Activated B cell treated with CpG ODN at 0.5 μM for 24 hours (primary cell): ENCODE measurements around the gene MIB2. TPM values are rescaled to one million over a fixed set of nuclear protein-coding genes. Genes with fewer than 3 reads are reported as not detected.

Experiments
- ATAC-seq: fragments of 200-7000 bp; cut with Tn5 transposase; one replicate; pipeline ENCODE4 v1.10.0; 2021; ENCODE audit warnings: low read depth, mild to moderate bottlenecking, moderate library complexity
- CTCF ChIA-PET: fragments of 350-600 bp; sonication (Branson Sonifier 250); formaldehyde crosslinking; loops from one replicate; lab custom pipeline; 2021; ENCODE audit warnings: antibody characterized with exemption; lab: Charles Lee
- POLR2A ChIA-PET: fragments of 350-600 bp; sonication (Branson Sonifier 250); formaldehyde crosslinking; loops from one replicate; lab custom pipeline; 2021; ENCODE audit warnings: antibody characterized with exemption; lab: Charles Lee
- DNase-seq: peaks from one replicate; pipeline ENCODE4 v3.0.0; 2022
- H3K27ac Mint-ChIP-seq: one replicate; pipeline ENCODE4 v1.8.0; 2020; ENCODE audit warnings: mixed read lengths
- H3K27me3 Mint-ChIP-seq: one replicate; pipeline ENCODE4 v1.8.0; 2021; ENCODE audit warnings: mixed read lengths
- H3K36me3 Mint-ChIP-seq: one replicate; pipeline ENCODE4 v1.8.0; 2021; ENCODE audit warnings: low read depth, mixed read lengths
- H3K4me1 Mint-ChIP-seq: one replicate; pipeline ENCODE4 v1.8.0; 2021; ENCODE audit warnings: mixed read lengths
- H3K4me3 Mint-ChIP-seq: one replicate; pipeline ENCODE4 v1.8.0; 2020; ENCODE audit warnings: mild to moderate bottlenecking, mixed read lengths
- H3K9me3 Mint-ChIP-seq: one replicate; pipeline ENCODE4 v1.8.0; 2020; ENCODE audit warnings: mixed read lengths
- CTCF ChIP-seq: fragments of 200-600 bp; IDR thresholded peaks from one replicate; pipeline ENCODE4 v1.8.0; 2022; ENCODE audit warnings: antibody characterized with exemption, mild to moderate bottlenecking
- intact Hi-C: fragments of 100-400 bp; cut with micrococcal nuclease; formaldehyde crosslinking; loops from one replicate; pipeline ENCODE4 v1.15.1; 2024
- total RNA-seq: library from RNA; stranded (reverse); gene quantifications from 2 replicates; pipeline ENCODE4 v1.2.3, GENCODE V29; 2022

The MIB2 gene
- total RNA-seq, 1 donor from 2014 or later, result 36.4 TPM

- H3K9me3 Mint-ChIP-seq, result no peaks in the 10 kb centered on the region
- peaks cover 15% of the 10 kb centered on the region for H3K36me3 Mint-ChIP-seq
- H3K4me3 Mint-ChIP-seq, result peak overlapping the region; percentile 78
- peak; percentile 73 for ATAC-seq
- peak overlapping the region; percentile 93 for H3K27ac Mint-ChIP-seq
- H3K27me3 Mint-ChIP-seq, result no peaks in the 10 kb centered on the region
- DNase-seq, result peak; percentile 62
- POLR2A ChIA-PET, result interaction anchor here (0.6 to 1.8 kb wide), 7 partner anchors 9 to 270 kb away, joined by 3 to 6 read pairs (median 3); partner anchors contain the start of genes MIB2, MRPL20 and NADK
- CTCF ChIA-PET, result interaction anchor here (1.2 kb wide), 1 partner anchor 99 kb away, joined by 4 read pairs; no protein-coding TSS in a partner anchor
- peaks cover 28% of the 10 kb centered on the region for H3K4me1 Mint-ChIP-seq
- intact Hi-C loops, result loop anchor here (2.0 to 5.0 kb wide), 2 partner anchors 19 to 61 kb away; partner anchors contain the start of genes CDK11B and MIB2
- TF ChIP-seq CTCF, result no peak
Measured at GRCh38 chr1:1677718-1678580, 62.6 kb downstream of the MIB2 start.

DNA sequence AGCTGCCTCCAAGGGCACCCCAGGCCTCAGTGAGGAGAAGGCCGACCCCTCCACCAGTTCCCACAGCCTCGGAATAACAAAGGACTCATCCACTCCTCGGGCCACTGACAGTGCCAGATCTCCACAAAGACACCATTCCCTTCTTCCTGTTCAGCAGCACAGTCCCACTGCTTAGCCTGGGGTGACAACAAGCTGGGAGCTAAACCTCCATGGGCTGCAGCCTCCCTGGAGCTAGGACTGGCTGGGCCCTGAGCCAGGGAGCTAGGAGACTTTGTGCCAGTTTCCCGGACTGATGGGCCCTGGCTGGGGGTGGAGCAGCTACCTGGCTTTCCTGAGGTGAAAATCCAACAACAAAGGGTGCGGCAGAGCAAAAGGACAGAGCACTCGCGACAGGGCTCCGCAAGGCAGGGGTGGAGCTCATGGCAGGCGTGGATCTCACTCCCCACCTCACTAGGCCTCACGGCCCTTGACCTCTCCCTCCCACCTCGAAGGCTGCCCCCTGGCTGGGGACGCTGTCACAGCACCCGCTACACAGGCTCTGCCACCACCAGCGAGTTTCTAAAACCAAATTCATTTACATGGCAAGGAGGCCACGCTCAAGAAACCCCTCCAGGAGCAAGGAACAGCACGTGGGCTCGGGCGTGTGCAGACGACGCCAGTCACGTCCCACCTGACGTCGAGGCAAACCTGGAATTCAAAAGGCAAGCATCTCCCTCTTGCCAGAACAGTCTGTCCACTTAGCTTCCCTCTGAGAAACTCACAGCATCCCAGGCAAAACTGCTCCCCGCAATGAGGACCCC lies 63.5 kb downstream of the MIB2 start:
- ATAC-seq, result peak; percentile 38
- Mint-ChIP-seq H3K9me3 (no peaks in the 10 kb centered on the region), H3K4me3 (peak overlapping the region; percentile 78), H3K4me1 (peaks cover 26% of the 10 kb centered on the region), H3K27ac (peak overlapping the region; percentile 93), H3K27me3 (no peaks in the 10 kb centered on the region), H3K36me3 (peaks cover 20% of the 10 kb centered on the region)
- DNase-seq, result peak; percentile 34
- ChIA-PET POLR2A (interaction anchor here (0.7 to 1.8 kb wide), 5 partner anchors 10 to 227 kb away, joined by 3 to 8 read pairs (median 5); partner anchors contain the start of genes MIB2 and NADK), CTCF (interaction anchor here (1.2 kb wide), 1 partner anchor 98 kb away, joined by 4 read pairs; no protein-coding TSS in a partner anchor)
- TF ChIP-seq CTCF, result no peak
- intact Hi-C loops, result loop anchor here (2.0 to 5.0 kb wide), 2 partner anchors 20 to 61 kb away; partner anchors contain the start of genes CDK11B and MIB2

Other genes starting within 250 kb of the MIB2 start
- gene AURKAIP1, start 240.3 kb upstream of the MIB2 start, total RNA-seq, result 91.5 and 105 TPM in 2 replicates
- gene CCNL2, start 216.2 kb upstream of the MIB2 start, total RNA-seq, result 188 and 225 TPM in 2 replicates
- 134 and 136 TPM in 2 replicates for gene MRPL20, start 208.2 kb upstream of the MIB2 start, total RNA-seq
- 0.13 TPM in 1 of 2 replicates, not detected in the other for gene ANKRD65, start 194.2 kb upstream of the MIB2 start, total RNA-seq
- gene VWA1, start 179.8 kb upstream of the MIB2 start, total RNA-seq, result not detected in 2 replicates
- 0.58 and 0.86 TPM in 2 replicates for gene ATAD3C, start 165.8 kb upstream of the MIB2 start, total RNA-seq
- gene ATAD3B, start 143.7 kb upstream of the MIB2 start, total RNA-seq, result 47.4 and 49.5 TPM in 2 replicates
- 26.1 and 32.4 TPM in 2 replicates for gene ATAD3A, start 103.3 kb upstream of the MIB2 start, total RNA-seq
- gene TMEM240, start 74.9 kb upstream of the MIB2 start, total RNA-seq, result 0.31 TPM in 1 of 2 replicates, not detected in the other
- gene SSU72, start 40.6 kb upstream of the MIB2 start, total RNA-seq, result 111 and 118 TPM in 2 replicates
- 0.46 and 0.60 TPM in 2 replicates for gene FNDC10, start 15.4 kb upstream of the MIB2 start, total RNA-seq
- 0.32 and 0.35 TPM in 2 replicates for gene MMP23B, start 16.7 kb downstream of the MIB2 start, total RNA-seq
- 28.5 and 29.1 TPM in 2 replicates for gene CDK11B, start 43.5 kb downstream of the MIB2 start, total RNA-seq
- 47.6 and 54.7 TPM in 2 replicates for gene SLC35E2B, start 77.3 kb downstream of the MIB2 start, total RNA-seq
- 48.6 and 58.9 TPM in 2 replicates for gene CDK11A, start 108.9 kb downstream of the MIB2 start, total RNA-seq
- gene NADK, start 163.0 kb downstream of the MIB2 start, total RNA-seq, result 106 and 122 TPM in 2 replicates